Skin of body (tissue), 2 donors: ENCODE results near the gene CHST15. TPM values are rescaled to one million over a fixed set of nuclear protein-coding genes. Genes with fewer than 3 reads are reported as not detected.
"Not testable (repeated sequence)": the region's sequence is repeated elsewhere in the genome, so short reads cannot be mapped to it uniquely, and the experiment has no call there.

Experiments used
- DNase-seq: peaks from one replicate; lab custom pipeline; 2025; lab: John Stamatoyannopoulos, UW
- total RNA-seq: library from RNA; depleted of rRNA; stranded (reverse); fragments of >200 nt; gene quantifications from one replicate; pipeline ENCODE4 v1.2.3, GENCODE V29; 2014

The CHST15 gene
- total RNA-seq, 1 donor from 2014 or later = 16.5 TPM

DNA sequence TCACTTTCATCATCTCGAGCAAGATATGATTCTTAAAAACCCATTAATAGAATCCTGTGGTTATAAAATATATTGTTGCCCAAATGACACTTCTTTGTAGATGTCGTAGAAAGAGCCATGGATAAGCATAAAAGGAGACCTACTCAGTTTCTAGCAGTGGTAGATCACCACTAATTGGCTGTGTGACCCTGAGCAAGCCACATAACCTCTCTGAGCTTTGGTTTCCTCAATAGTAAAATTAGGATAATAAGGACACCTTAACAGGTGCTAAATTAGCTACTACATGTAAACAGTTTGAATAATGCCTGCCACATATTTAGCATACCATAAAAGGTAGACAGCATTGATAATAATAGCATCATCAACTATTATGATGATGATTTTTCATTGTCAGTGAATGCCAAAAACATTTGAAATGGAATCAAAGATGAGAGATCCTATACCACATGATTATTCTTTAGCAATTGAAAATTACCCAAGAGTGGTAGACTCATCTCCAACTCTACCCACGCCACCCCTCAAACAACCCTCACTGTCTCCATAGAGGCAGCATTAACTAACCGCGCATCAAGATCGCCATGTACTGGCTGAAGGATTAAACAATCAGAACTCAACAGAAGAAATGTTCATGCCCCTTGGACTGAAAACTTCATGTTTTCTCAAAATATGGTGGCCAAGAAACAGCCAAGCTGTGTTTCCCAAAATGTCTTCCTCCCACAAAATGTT lies 45.8 kb downstream of the CHST15 start:
- no peak for DNase-seq

DNA sequence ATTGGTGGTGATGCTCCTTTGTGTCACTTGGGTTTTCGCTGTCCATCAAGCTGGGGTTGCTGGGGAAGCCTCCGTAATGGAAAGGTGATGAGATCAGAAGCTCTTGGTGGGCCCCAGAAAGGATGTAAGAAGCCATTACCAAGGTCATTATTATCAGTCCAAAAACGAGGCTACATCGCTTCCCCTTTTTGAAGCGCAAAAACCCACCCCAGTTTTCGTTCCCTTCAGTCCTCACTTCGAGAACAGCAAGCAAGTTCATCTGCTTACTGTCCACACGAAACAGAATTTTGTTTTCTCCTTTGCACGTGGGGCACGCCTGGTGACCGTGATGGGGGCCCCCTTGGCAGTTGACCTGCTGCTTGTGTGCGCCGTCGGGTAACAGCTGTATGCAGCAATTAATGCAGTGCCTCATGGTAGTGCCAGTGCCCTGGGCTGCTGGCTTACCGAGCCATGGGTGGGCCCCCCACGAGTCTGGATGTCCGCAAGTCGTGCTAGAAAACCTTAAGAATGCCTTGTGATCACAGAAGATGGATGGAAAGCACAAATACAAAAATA lies 47.5 kb downstream of the CHST15 start:
- DNase-seq = no peak

DNA sequence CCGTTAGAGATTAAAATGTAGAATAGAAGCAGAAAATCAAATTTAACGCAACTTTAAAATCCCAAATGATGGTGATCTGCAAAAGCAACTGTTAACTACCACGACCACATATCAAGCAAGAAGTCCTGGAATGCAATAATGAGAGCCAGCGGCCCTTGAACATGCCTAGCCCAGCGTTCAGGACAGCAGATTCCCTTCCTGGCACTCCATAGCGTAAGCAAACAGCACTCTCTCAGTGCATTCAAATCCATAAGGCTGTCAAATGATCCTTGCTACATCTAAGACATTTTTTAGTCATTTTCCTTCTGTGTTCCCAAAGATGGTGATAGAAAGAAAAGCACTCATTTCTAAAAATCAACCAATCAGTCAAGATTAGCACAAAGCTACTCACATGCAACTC lies 48.1 kb downstream of the CHST15 start:
- no peak for DNase-seq

DNA sequence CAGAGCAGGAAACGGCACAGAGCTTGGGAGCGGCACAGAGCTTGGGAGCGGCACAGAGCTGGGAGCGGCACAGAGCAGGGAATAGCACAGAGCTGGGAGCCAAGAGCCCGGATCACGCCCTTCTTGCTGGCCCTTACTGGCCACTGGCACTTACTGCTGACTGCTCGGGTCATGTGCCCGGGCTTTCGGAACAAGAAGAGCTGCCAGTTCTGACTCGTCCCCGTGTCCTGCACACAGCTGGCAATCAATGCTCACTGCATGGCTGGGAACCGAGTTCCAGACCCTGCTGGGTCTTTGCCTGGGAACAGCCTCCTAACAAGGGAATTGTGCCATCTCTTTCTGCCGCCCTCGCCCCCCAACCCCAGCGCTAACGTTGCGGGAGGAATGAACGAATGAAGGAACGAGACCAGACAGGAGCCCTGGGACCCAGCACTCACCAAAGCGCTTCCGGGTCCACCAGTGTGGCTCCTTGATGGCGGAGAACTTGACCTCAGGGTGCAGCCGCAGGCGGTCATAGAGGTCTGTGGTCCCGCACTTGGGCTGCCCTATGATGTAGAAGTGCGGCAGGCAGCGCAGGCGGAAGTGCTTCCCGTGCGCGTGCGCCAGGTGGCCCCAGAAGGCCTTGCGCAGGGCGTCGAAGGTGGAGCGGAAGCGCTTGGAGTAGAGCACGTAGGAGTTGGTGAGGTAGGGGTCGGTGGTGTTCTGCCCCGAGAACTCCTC lies 49.1 kb downstream of the CHST15 start:
- no peak for DNase-seq

DNA sequence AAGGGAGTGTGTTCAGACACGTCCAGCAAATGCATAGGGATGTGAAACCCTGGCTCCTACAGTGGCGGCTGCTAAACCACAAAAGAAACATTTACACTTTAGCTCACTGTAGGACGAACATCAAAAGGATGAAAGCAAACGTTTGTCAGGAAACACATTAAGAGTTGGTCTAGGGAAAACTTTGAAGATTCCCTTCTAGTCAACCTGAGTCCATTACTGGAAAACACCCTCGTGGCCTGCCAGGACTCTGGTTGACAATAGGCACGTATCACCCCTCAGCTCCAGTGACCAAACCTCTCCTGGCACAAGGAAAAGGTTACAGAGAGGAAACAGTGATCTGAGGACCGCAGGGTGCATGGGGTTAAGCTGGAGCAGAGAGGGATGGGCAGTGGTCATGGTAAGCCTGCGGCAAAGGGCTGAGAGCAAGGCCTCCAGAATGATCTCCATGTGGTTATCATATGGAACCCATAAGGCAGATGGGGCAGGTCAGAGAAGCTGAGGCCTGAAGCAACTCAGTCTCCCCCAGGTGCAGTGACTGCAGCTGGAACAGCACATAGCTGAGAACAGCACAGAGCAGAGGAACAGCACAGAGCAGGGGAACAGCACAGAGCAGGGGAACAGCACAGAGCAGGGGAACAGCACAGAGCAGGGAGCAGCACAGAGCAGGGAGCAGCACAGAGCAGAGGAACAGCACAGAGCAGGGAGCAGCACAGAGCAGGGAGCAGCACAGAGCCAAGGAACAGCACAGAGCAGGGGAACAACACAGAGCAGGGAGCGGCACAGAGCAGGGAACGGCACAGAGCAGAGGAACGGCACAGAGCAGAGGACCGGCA lies 49.9 kb downstream of the CHST15 start:
- no peak for DNase-seq

DNA sequence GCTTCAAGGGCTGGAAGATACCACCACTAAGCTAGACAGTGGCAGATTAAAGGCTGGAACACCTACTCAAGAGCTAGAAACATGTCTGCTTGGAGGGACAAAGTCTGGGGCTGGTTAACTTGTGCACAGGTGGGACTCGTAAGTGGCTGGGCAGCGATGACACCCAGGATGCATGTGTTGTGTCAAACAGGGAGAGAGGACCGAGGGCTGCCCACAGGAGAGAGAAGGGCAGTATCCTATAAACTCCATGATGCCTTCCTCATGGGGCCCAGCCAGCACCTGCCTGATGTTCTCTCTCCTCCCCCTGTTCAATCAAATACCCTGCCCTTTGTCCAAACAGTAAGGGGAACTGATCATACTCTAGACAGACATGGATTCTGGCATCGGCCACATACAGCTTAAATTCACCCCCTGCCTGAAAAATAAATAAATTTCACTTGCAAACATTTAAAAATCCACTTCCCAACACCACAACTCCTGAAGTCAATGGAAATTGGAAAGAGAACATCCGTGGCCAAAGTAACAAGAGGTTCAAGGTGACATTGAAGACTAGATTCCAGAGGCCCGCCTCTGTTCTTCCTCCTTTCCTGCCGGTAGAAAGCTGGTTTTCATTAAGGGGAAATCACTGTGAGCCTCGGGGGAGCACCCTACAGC lies 50.6 kb downstream of the CHST15 start:
- no peak for DNase-seq

DNA sequence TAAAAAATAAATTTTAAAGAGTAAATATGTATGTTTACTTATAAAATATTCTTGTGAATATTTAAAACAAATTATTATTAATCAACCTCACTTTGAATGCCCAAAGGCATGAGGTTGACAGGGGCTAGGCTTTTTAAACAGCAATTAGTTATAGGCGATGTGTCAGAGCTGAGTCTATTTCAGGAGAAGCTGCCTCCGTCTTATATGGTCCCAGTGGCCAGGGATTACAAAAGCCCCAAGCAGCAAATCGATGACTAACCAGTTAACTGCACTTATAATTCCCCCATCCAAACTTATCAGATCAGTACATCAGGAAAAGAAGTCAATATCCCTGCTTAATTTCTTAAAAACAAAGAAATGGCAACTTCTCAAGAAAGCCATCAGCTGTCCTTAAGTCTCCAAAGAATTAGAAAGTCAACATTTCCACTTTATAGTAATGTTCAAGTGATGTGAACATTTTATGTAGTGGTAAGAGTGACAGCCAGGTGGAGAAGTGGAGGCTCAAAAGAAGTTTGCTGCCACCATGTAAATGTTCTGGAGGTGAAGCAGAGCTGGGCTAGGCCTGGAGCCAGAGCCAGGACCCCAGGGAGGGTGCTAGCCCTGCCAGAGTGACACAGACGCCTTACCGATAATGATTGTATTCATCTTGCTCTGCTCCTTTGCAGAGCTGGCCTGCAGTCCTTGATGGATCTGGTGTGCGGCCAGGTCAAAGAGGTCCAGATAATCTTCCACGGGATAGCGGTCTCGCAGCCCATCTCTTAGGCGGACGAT lies 51.5 kb downstream of the CHST15 start:
- DNase-seq = no peak

DNA sequence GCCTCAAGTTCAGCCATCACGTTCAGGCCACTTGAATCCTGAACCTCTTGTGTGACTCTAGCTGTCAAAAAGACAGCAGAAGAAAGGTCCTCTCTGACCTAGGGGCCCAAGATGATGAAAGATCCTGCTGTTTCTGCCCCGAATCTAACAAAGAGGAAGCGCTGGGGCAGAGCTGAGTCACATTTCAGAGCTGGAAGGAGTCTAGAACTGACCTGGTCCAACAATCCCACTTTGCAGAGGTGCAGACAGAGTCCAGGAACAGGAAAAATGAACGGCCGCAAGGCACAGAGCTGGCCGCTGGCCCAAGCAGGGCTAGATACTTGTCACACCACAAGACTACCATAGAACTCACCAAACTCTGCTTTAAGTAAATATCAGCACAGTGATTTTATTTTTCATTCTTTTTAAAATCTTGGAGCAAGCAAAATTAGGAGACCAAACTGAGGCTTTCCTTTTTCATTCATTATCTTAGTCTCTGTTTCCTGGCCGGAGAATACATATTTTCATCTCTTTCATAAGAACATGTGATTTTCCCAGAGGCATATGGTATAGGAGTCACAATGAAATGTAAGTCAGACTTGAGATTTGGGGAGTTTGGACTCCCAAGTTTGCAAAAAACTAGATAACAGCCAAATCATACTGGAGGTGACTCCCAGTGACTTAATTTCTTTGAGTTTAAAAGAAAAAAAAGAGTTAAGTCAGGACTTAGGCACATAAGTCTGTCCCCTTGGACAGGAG lies 52.8 kb downstream of the CHST15 start:
- no peak for DNase-seq

DNA sequence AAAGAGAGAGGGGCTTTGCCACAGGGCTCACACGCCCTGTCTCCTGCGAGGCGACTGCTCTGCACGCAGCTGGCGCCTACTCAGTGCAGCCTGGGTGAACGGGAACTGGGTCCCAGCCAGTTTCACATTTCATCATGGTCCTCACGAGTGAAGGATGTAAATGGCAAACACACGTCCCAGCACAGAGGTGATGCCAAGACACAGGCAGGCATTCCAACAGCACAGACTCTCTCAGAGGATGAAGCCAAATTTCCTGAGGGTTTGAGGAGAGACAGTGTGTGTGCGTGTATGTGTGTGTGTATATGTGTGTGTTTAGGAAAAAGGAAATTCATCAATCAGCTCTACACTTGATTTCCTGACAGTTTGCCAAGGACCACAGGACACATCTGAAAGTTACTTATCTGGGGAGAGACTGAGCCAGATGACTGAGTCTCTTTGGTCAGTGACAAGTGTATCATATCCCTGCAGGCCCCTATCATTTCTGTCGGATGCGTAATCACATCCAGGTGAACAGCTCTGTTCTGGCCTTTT lies 53.9 kb downstream of the CHST15 start:
- no peak for DNase-seq

DNA sequence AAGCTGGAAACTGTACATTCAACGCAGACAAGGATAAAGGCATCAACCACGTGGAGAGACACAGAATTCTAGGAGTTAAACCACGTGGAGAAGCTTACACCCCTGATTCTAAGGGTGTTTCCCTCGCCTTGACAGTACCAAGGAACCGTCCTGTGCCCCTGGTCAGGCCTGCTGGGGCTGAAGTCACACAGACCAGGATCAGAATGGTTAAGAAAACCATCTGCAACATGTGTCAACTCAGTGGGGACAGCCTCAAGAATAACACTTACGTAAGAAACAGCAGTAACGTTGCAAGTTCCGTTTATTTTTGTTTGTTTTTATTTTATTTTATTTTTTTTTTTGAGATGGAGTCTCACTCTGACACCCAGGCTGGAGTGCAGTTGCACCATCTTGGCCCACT lies 55.6 kb downstream of the CHST15 start:
- DNase-seq = no peak

DNA sequence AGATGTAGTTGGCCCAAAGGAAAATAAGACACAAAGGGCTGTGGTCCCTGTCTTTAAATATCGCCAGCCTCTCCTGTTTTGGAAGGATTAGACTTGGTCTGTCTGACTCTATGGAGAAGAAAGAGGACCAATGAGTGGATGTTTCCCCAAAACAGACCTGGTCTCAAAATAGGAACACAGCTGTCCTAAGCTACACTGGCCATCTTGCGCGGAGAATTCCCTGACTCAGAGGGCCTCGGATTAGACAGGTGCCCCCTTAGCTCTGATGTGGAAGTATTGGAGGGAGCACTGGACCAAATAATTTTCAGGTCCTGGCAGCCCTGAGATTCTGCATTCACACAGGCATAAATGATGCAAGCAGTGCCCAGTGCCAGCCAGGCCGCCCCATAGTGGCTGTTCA lies 56.1 kb downstream of the CHST15 start:
- no peak for DNase-seq

DNA sequence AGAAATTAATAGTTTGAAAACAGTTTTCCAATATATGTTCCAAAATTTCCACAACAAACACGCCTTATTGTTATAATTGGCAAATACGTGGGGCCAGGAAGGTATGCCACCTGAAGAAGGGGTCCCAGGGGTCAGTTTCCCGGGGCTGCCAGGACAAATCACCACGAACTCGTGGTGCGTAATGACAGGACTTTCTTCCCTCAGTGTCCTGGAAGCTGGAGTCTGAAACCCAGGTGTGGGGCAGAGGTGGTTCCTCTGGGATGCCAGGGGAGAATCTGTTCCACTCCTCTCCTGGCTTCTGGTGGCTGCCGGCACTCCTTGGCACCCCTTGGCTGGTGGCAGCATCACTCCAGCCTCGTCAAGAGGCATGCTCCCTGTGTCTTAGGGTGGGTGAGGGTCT lies 56.7 kb downstream of the CHST15 start:
- DNase-seq = no peak

DNA sequence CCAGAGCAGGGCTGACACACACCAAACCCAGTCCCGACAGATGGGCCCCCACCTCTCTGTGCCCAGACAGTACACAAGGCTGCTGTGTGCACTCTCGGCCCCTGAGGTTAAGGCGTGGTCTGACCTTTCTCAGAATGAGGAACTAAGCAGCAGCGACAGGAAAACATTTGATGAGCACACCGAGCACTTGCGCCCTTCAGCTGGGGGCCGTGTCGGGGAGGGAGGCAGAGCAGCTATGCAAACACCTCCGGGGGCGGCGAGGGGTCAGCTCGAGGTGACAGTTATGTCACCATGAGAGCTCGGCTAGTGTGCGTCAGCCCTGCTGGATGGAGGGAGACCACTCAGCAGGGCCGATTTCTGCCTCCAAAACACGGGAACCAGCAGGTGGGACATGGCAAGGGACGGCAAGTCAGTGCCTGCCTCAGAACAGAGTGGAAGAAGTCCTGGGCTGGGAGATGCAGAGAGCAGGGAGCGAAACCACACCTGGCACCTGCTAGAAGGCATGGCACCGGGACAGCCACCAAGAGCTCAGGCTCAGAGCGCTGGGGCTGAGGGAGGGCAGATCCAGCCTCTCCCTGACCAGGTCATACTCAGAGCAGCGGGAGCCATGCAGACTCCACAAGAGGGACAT lies 57.4 kb downstream of the CHST15 start:
- no peak for DNase-seq

DNA sequence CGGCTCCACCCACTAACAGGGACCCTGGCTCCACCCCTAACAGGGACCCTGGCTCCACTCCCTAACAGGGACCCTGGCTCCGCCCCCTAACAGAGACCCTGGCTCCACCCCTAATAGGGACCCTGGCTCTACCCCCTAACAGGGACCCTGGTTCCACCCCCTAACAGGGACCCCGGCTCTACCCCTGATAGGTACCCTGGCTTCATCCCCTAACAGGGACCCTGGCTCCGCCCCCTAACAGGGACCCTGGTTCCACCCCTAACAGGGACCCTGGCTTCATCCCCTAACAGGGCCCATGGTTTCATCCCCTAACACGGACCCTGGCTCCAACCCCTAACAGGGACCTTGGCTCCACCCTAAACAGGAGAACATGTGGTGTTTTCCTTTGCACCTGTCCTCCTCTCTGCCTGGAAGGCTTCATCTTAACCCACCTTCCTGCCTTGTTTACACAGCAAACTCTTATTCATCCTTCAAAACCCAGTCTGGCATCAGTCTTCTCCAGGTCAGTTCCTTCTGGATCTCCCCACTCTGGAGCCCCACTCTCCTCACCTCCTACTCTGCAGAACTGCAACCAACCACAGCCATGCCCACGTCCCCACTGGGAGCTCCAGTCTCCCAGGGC lies 58.0 kb downstream of the CHST15 start:
- no peak for DNase-seq

DNA sequence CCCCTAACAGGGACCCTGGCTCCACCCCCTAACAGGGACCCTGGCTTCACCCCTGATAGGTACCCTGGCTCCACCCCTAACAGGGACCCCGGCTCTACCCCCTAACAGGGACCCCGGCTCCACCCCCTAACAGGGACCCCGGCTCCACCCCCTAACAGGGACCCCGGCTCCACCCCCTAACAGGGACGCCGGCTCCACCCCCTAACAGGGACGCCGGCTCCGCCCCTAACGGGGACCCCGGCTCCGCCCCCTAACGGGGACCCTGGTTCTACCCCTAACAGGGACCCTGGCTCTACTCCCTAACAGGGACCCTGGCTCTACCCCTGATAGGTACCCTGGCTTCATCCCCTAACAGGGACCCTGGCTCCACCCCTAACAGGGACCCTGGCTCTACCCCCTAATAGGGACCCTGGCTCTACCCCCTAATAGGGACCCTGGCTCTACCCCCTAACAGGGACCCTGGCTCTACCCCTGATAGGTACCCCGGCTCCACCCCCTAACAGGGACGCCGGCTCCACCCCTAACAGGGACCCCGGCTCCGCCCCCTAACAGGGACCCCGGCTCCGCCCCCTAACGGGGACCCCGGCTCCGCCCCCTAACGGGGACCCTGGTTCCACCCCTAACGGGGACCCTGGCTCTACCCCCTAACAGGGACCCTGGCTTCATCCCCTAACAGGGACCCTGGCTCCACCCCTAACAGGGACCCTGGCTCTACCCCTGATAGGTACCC lies 58.7 kb downstream of the CHST15 start:
- DNase-seq = not testable (repeated sequence)

DNA sequence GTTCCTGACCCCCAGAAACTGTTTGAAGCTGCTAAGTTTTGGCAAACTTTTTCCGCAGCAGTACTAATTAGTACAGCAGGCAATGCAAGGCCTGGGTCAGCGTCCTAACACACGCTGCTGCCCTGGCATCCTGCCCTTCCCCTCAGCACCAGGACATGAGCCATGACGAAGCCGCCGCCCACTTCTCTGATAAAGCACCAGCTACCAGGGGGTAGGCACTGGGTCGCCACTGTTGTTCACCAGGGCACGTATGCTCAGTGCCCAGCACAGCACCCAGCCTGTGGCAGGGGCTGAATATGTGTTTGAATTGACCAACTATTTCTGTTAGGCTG lies 59.5 kb downstream of the CHST15 start:
- no peak for DNase-seq

DNA sequence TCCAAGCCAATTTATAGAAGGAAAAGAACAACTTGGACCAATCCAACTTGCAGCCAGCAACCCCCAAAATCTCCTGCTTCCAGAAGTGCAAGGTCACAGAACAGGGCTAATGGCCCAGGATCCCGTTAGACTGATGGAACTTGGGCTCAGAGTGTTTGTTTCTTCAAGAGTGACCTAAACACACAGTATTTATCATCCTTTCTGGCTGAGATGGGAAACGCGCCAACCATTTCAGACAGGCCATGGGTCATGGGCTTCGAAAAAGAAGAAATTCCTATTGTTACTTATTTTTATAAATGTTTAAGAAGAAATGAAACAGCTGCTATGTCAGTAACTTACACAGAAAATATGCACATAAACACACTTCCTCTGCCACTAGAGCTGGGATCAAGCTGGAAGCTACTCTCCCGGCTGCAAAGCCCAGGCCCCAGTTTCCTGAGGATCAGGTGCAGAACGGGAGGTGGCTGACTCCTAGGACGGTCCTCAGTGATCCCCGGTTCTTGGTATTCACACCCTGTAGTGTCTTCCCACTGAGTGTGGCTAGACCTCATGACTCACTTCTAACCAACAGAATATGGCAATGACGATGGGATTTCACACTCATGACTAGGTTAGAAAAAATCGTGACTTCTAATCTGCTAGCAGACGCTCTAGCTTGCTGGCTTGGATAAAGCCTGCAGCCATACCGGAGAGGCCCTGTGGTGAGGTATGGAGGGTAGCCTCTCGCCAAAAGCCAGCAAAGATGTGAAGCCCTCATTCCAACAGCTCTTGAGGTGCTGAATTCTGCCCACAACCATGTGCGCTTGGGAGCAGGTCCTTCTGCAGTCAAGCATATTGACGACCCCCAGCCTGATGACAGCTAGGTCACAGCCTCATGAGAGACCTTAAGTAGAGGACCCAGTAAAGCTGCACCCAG lies 60.2 kb downstream of the CHST15 start:
- DNase-seq = no peak
